HCT116 (cell line): Measurements from ENCODE around the gene EDDM3A. TPM values are rescaled to one million over a fixed set of nuclear protein-coding genes. Genes with fewer than 3 reads are reported as not detected.

Experiments
- ATAC-seq: fragments of 200-7000 bp; cut with Tn5 transposase; 2 replicates; pipeline ENCODE4 v1.9.1; 2020; ENCODE audit warnings: mild to moderate bottlenecking, moderate library complexity
- BruUV-seq: library from RNA; stranded (reverse); fragments of 400-500 nt; replicated peaks from 2 replicates; lab custom pipeline; 2021; lab: Mats Ljungman, UMichigan
- CTCF ChIA-PET: fragments of 300-600 bp; sonication (Branson Sonifier 250); formaldehyde crosslinking; loops from one replicate; lab custom pipeline; 2021; ENCODE audit warnings: antibody characterized with exemption; lab: Charles Lee
- POLR2A ChIA-PET: fragments of 300-600, 350-600 bp; sonication (Branson Sonifier 250); formaldehyde crosslinking; loops from one replicate; lab custom pipeline; 2021; ENCODE audit warnings: antibody characterized with exemption; lab: Charles Lee
- RAD21 ChIA-PET, 2 experiments: fragments of 300-600 bp; sonication (Branson Sonifier 250); formaldehyde crosslinking; loops; one replicate each; lab custom pipeline; 2023; ENCODE audit warnings: low total read pairs in 2 of 2; ENCODE audit not compliant: uncharacterized antibody in 2 of 2, unreplicated experiment in 2 of 2, low non-redundant PET in 1 of 2; lab: Charles Lee
- DNase-seq: peaks from one replicate; pipeline ENCODE4 v3.0.0-alpha.2; 2010; ENCODE audit warnings: low read depth, low spot score
- H2AFZ ChIP-seq: fragments of 200-600 bp; shearing (Covaris generic), sonication (generic); 2 replicates; pipeline ENCODE4 v1.6.1; 2017; ENCODE audit warnings: low read depth, mixed run types, mixed read lengths, antibody characterized with exemption, low read length; ENCODE audit not compliant: poor library complexity, severe bottlenecking
- H3K27ac ChIP-seq: 2 replicates; pipeline ENCODE4 v1.5.1; 2012; ENCODE audit warnings: low read depth, low read length
- H3K27me3 ChIP-seq: fragments of 200-600 bp; sonication (generic); 2 replicates; pipeline ENCODE4 v1.6.1; 2016; ENCODE audit warnings: mixed run types, low read length, mixed read lengths; ENCODE audit not compliant: insufficient read depth
- H3K36me3 ChIP-seq, 2 experiments: fragments of 200-500 bp in 1 of 2; fragments of 200-600 bp in 1 of 2; sonication (Bioruptor generic) in 1 of 2; sonication (generic) in 1 of 2; 2 replicates each; pipeline versions ENCODE4 v1.5.1 to v1.6.1; 2014 to 2016; ENCODE audit warnings: low read length in 2 of 2, inconsistent platforms in 1 of 2, mixed read lengths in 1 of 2, mixed run types in 1 of 2; ENCODE audit not compliant: insufficient read depth in 2 of 2, control insufficient read depth in 1 of 2
- H3K4me1 ChIP-seq, 2 experiments: fragments of 200-600 bp in 1 of 2; sonication (generic) in 1 of 2; 2 replicates each; pipeline versions ENCODE4 v1.5.1 to v1.6.1; 2012 to 2017; ENCODE audit warnings: low read length in 2 of 2, inconsistent platforms in 1 of 2, mild to moderate bottlenecking in 1 of 2, mixed read lengths in 1 of 2, mixed run types in 1 of 2, moderate library complexity in 1 of 2; ENCODE audit not compliant: insufficient read depth in 2 of 2, control insufficient read depth in 1 of 2
- H3K4me2 ChIP-seq: fragments of 200-600 bp; sonication (generic); 2 replicates; pipeline ENCODE4 v1.6.1; 2017; ENCODE audit warnings: mixed run types, low read length, mixed read lengths
- H3K4me3 ChIP-seq, 2 experiments: fragments of 200-600 bp in 1 of 2; sonication (generic) in 1 of 2; replicated peaks in 1 of 2; 2 replicates each; pipeline ENCODE4 v1.5.1; 2011 to 2016; ENCODE audit warnings: low read length in 2 of 2, control low read depth in 1 of 2, low read depth in 1 of 2, mild to moderate bottlenecking in 1 of 2, mixed read lengths in 1 of 2, mixed run types in 1 of 2
- H3K79me2 ChIP-seq: fragments of 200-600 bp; sonication (generic); 2 replicates; pipeline ENCODE4 v1.6.1; 2017; ENCODE audit warnings: mild to moderate bottlenecking, mixed run types, low read length, moderate library complexity, mixed read lengths; ENCODE audit not compliant: insufficient read depth
- H3K9ac ChIP-seq: fragments of 200-600 bp; sonication (generic); 2 replicates; pipeline ENCODE4 v1.6.1; 2016; ENCODE audit warnings: low read length, mixed read lengths
- H3K9me2 ChIP-seq: fragments of 200-600 bp; sonication (generic), shearing (Covaris generic); 2 replicates; pipeline ENCODE4 v1.6.1; 2017; ENCODE audit warnings: mixed run types, mild to moderate bottlenecking, moderate library complexity; ENCODE audit not compliant: insufficient read depth
- H3K9me3 ChIP-seq, 2 experiments: fragments of 200-500 bp in 1 of 2; fragments of 200-600 bp in 1 of 2; sonication (Bioruptor generic) in 1 of 2; sonication (generic) in 1 of 2; 2 replicates each; pipeline ENCODE4 v1.6.1; 2014 to 2017; ENCODE audit warnings: low read length in 2 of 2, mixed read lengths in 2 of 2, inconsistent platforms in 1 of 2, low read depth in 1 of 2, mild to moderate bottlenecking in 1 of 2, mixed run types in 1 of 2, moderate library complexity in 1 of 2; ENCODE audit not compliant: control insufficient read depth in 1 of 2, insufficient read depth in 1 of 2
- H4K20me1 ChIP-seq: fragments of 200-600 bp; sonication (generic), shearing (Covaris generic); 2 replicates; pipeline ENCODE4 v1.6.1; 2017; ENCODE audit warnings: mixed run types, mild to moderate bottlenecking, moderate library complexity; ENCODE audit not compliant: insufficient read depth
- ELF1 ChIP-seq: IDR thresholded peaks from 2 replicates; pipeline ENCODE4 v1.6.1; 2012; ENCODE audit warnings: low read depth, borderline replicate concordance
- EZH2 ChIP-seq: fragments of 200-600 bp; sonication (generic); IDR thresholded peaks from 2 replicates; pipeline ENCODE4 v1.6.1; 2017; ENCODE audit warnings: antibody characterized with exemption, mixed run types
- EZH2phosphoT487 ChIP-seq: fragments of 200-600 bp; IDR thresholded peaks from 2 replicates; pipeline ENCODE4 v1.6.1; 2018; ENCODE audit warnings: antibody characterized with exemption, borderline replicate concordance
- POLR2A ChIP-seq: IDR thresholded peaks from 2 replicates; pipeline ENCODE4 v1.7.0; 2011; ENCODE audit warnings: borderline replicate concordance; ENCODE audit not compliant: insufficient read depth, insufficient read length; ENCODE audit errors: extremely low read depth
- RAD21 ChIP-seq: IDR thresholded peaks from 2 replicates; pipeline ENCODE4 v1.6.1; 2012; ENCODE audit warnings: low read depth, mild to moderate bottlenecking
- SP1 ChIP-seq: IDR thresholded peaks from 2 replicates; pipeline ENCODE4 v1.6.1; 2012; ENCODE audit warnings: low read depth
- SRF ChIP-seq: IDR thresholded peaks from 2 replicates; pipeline ENCODE4 v1.6.1; 2012; ENCODE audit warnings: low read depth
- TCF7L2 ChIP-seq: IDR thresholded peaks from 2 replicates; pipeline ENCODE4 v1.7.0; 2011; ENCODE audit warnings: borderline replicate concordance, inconsistent platforms; ENCODE audit not compliant: insufficient read depth, insufficient read length; ENCODE audit errors: extremely low read depth
- ZNF274 ChIP-seq: fragments of 200-500 bp; sonication (Bioruptor generic); IDR thresholded peaks from 2 replicates; pipeline ENCODE4 v1.6.1; 2014; ENCODE audit warnings: mild to moderate bottlenecking, low read depth, low read length, inconsistent platforms
- intact Hi-C: fragments of 100-400 bp; cut with micrococcal nuclease; formaldehyde crosslinking; loops from 2 replicates; pipeline ENCODE4 v1.10.0; 2022
- total RNA-seq: library from RNA; stranded (reverse); gene quantifications from one replicate; pipeline ENCODE4 v1.2.1, GENCODE V29; 2021; ENCODE audit not compliant: unreplicated experiment
- TF ChIP-seq, protein P1 (sequence below): IDR thresholded peaks from 2 replicates; pipeline ENCODE4 v1.6.1; 2012
- TF ChIP-seq, protein P2 (sequence below): IDR thresholded peaks from 2 replicates; pipeline ENCODE4 v1.6.1; 2012
- TF ChIP-seq, protein P3 (sequence below), 3 experiments: fragments of 200-600 bp in 1 of 3; sonication (generic) in 1 of 3; IDR thresholded peaks in 2 of 3; conservative IDR thresholded peaks in 1 of 3; 2 replicates each; pipeline ENCODE4 v1.5.1; 2012 to 2017; ENCODE audit warnings: low read depth in 2 of 3, low read length in 2 of 3, antibody characterized with exemption in 1 of 3, borderline replicate concordance in 1 of 3, control low read depth in 1 of 3, mild to moderate bottlenecking in 1 of 3, mixed read lengths in 1 of 3, mixed run types in 1 of 3, moderate library complexity in 1 of 3; ENCODE audit not compliant: insufficient read depth in 1 of 3

EDDM3A gene
- total RNA-seq, 1 experiment from 2014 or later, result not detected

DNA sequence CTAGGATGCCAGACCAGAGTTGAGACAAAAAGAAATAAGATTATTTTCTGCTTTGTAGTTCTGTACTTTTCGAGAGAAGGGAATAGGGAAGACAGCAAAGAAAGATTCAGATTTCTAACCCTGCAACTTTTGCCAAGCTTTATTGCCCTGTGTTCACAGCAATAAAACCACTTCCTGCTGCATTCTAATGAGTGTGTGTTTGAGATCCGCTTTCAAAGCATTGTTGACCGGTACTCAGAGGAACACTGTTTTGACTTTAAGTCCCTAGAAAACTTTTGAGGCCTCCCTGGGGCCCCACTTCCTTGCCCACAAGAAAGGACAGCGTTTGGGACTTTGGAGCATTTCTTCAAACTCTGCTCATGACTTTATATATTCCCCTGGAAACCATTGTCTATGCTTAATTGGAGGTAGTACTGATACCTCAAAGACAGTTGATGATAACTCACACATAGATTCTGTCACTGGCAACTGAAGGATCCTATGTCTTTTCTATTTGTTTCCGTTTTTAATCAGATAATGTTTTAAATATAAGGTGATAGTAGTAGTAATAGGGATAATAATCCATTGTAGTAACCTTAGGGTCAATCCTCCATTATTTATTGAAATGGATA lies 36.7 kb downstream of the EDDM3A start:
- CTCF ChIA-PET, result no interaction called here
- intact Hi-C loops, result no loop called here
- Histone ChIP-seq H4K20me1 (no peaks in the 10 kb centered on the region), H3K9ac (no peak overlapping the region), H3K4me3 (no peak overlapping the region), H3K4me2 (no peak overlapping the region), H2AFZ (no peak overlapping the region), H3K27me3 (no peaks in the 10 kb centered on the region), H3K79me2 (no peaks in the 10 kb centered on the region), H3K27ac (no peak overlapping the region), H3K9me2 (no peaks in the 10 kb centered on the region), H3K36me3 (no peaks in the 10 kb centered on the region), H3K9me3 (no peaks in the 10 kb centered on the region), H3K4me1 (0 out of 4 replicates have a peak, but pooled peaks cover 0 to 4% of the 10 kb centered on the region in 2 experiments)
- RAD21 ChIA-PET, result no interaction called here
- DNase-seq, result no peak
- TF ChIP-seq SRF (no peak), ELF1 (no peak), POLR2A (no peak), ZNF274 (no peak), EZH2 (no peak), RAD21 (no peak), TCF7L2 (no peak), SP1 (no peak), EZH2phosphoT487 (no peak)
- TF ChIP-seq, protein P1, sequence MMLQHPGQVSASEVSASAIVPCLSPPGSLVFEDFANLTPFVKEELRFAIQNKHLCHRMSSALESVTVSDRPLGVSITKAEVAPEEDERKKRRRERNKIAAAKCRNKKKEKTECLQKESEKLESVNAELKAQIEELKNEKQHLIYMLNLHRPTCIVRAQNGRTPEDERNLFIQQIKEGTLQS, result no peak
- TF ChIP-seq, protein P2, sequence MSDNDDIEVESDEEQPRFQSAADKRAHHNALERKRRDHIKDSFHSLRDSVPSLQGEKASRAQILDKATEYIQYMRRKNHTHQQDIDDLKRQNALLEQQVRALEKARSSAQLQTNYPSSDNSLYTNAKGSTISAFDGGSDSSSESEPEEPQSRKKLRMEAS, result no peak
- TF ChIP-seq, protein P3, sequence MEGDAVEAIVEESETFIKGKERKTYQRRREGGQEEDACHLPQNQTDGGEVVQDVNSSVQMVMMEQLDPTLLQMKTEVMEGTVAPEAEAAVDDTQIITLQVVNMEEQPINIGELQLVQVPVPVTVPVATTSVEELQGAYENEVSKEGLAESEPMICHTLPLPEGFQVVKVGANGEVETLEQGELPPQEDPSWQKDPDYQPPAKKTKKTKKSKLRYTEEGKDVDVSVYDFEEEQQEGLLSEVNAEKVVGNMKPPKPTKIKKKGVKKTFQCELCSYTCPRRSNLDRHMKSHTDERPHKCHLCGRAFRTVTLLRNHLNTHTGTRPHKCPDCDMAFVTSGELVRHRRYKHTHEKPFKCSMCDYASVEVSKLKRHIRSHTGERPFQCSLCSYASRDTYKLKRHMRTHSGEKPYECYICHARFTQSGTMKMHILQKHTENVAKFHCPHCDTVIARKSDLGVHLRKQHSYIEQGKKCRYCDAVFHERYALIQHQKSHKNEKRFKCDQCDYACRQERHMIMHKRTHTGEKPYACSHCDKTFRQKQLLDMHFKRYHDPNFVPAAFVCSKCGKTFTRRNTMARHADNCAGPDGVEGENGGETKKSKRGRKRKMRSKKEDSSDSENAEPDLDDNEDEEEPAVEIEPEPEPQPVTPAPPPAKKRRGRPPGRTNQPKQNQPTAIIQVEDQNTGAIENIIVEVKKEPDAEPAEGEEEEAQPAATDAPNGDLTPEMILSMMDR (IDR thresholded peaks at IDR 0.05 in 2 of 3, conservative IDR thresholded peaks at IDR 0.05 in 1 of 3; ENCODE audit: borderline replicate concordance in 1 of 3, insufficient read depth in 1 of 3, low read depth in 2 of 3, low read length in 2 of 3), result no peak
- BruUV-seq, result no TSS peak
- POLR2A ChIA-PET, result no interaction called here
- no peak for ATAC-seq
